Myometrial cell (primary cell): Measurements from ENCODE around the gene ZBTB11. TPM values are rescaled to one million over a fixed set of nuclear protein-coding genes. Genes with fewer than 3 reads are reported as not detected.

Source experiments
- total RNA-seq: library from RNA; depleted of rRNA; stranded (reverse); fragments of >200 nt; gene quantifications from 2 replicates; pipeline ENCODE4 v1.2.3, GENCODE V29; 2015

The ZBTB11 gene, protein sequence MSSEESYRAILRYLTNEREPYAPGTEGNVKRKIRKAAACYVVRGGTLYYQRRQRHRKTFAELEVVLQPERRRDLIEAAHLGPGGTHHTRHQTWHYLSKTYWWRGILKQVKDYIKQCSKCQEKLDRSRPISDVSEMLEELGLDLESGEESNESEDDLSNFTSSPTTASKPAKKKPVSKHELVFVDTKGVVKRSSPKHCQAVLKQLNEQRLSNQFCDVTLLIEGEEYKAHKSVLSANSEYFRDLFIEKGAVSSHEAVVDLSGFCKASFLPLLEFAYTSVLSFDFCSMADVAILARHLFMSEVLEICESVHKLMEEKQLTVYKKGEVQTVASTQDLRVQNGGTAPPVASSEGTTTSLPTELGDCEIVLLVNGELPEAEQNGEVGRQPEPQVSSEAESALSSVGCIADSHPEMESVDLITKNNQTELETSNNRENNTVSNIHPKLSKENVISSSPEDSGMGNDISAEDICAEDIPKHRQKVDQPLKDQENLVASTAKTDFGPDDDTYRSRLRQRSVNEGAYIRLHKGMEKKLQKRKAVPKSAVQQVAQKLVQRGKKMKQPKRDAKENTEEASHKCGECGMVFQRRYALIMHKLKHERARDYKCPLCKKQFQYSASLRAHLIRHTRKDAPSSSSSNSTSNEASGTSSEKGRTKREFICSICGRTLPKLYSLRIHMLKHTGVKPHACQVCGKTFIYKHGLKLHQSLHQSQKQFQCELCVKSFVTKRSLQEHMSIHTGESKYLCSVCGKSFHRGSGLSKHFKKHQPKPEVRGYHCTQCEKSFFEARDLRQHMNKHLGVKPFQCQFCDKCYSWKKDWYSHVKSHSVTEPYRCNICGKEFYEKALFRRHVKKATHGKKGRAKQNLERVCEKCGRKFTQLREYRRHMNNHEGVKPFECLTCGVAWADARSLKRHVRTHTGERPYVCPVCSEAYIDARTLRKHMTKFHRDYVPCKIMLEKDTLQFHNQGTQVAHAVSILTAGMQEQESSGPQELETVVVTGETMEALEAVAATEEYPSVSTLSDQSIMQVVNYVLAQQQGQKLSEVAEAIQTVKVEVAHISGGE
- total RNA-seq: 7.8 and 14.0 TPM in 2 replicates

DNA sequence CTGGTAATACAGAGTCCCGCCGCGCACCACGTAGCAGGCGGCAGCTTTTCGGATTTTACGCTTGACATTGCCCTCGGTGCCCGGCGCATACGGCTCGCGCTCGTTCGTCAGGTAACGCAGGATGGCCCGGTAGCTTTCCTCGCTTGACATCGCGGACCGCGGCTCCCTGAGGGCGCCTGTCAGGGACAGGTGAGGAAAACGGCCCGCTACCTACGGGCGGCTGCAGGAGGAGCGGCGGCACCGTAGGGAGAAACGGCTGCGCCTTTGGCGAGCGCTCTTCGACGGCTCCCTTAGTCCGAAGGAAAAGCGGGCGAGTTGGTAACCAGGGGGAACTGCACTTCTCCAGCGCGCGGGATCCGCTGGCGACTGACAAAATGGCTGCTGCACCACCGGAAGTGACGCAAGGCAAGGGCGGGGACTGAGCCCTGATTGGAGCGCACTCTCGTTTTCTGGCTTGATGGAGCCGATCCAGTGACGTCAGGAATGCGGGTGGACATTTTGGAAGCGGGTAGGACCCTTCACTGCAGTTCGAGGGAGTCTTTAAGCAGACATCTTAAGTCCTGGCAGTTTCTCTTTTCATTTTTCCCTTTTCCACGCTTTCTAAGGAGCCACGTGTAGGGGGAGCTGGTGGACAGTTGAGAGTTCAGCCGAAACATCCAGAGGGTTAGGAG is at the start of gene ZBTB11:
Gene ZBTB11, minus strand, starts transcription at position 368 of the 671 bp plus-strand sequence. Its CDS starts 218 bp downstream, at position 150.

DNA sequence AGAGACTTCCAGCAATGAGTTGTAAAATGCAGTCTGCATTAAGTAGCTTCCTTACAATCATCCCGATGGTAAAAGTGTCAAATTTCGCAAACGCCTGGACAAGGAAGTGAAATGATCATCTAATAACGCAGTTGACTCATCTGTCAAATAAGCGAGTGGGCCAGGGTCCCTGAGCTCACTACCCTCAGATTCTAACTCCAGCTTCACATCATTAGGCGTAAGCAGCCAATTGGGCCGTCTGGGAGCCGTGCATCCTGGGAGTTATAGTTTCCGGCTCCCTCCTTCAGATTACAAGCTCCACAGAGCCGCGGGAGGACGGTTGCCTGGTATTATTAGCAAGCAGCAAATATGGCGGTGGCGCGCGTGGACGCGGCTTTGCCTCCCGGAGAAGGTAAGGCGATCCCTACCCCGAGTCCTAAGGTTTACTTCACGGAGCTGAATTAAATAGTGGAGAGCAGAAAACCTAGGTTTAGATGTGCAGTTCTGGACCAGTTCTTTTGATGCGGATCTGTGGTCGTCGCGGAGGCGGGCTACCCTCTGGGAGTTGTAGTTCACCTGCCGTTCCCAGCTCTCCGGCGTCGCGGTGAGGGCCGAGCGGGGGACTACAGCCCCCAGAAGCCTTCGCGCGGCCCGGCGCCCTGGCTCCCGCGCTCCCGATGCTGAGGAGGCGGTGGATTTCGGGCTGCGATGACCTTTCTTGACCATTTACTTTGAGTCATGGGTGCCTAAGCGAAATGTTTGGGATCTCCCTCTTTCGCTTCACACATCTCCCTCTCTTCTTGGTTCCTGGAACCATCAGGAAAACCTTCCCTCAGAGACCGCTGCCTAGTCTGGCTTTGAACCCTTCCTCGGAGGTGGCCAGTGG is 47.6 kb upstream of the ZBTB11 start, which contains the start of gene CEP97:
Gene CEP97, plus strand, starts transcription at position 286 of the 865 bp plus-strand sequence. Its CDS starts 63 bp downstream, at position 349.

Other genes with a start within 250 kb of the ZBTB11 start
- 4.9 and 7.1 TPM in 2 replicates for gene SENP7, start 163.9 kb downstream of the ZBTB11 start, total RNA-seq
- 18.6 and 20.5 TPM in 2 replicates for gene TRMT10C, start 115.3 kb downstream of the ZBTB11 start, total RNA-seq
- gene PCNP, start 103.0 kb downstream of the ZBTB11 start, total RNA-seq: 56.2 and 80.8 TPM in 2 replicates
- 1,996 and 2,038 TPM in 2 replicates for gene RPL24, start 9.6 kb upstream of the ZBTB11 start, total RNA-seq
- gene CEP97, start 47.5 kb upstream of the ZBTB11 start, total RNA-seq: 4.9 and 9.6 TPM in 2 replicates
- 20.8 and 27.5 TPM in 2 replicates for gene NXPE3, start 102.1 kb upstream of the ZBTB11 start, total RNA-seq
- gene NFKBIZ, start 172.4 kb upstream of the ZBTB11 start, total RNA-seq: 10.1 and 14.0 TPM in 2 replicates